Stomach smooth muscle (tissue), 2 donors: ENCODE measurements around the gene GNG8.

Source experiments
- H3K27ac ChIP-seq: one replicate; pipeline ENCODE4 v1.7.0; 2013; ENCODE audit warnings: mild to moderate bottlenecking, low read length, inconsistent platforms
- H3K27me3 ChIP-seq, 2 donors: one replicate each; pipeline ENCODE4 v1.7.0; 2013; ENCODE audit warnings: low read length in 2 of 2; ENCODE audit not compliant: insufficient read depth in 2 of 2, control insufficient read depth in 1 of 2
- H3K36me3 ChIP-seq, 2 donors: one replicate each; pipeline ENCODE4 v1.7.0; 2013; ENCODE audit warnings: low read length in 2 of 2; ENCODE audit not compliant: control insufficient read depth in 2 of 2, insufficient read depth in 2 of 2
- H3K4me1 ChIP-seq: one replicate; pipeline ENCODE4 v1.7.0; 2013; ENCODE audit warnings: low read length; ENCODE audit not compliant: control insufficient read depth, insufficient read depth
- H3K4me3 ChIP-seq, 2 donors: one replicate each; pipeline ENCODE4 v1.7.0; 2013; ENCODE audit warnings: low read length in 2 of 2
- H3K9ac ChIP-seq, 2 donors: one replicate each; pipeline ENCODE4 v1.7.0; 2013; ENCODE audit warnings: low read length in 2 of 2, mild to moderate bottlenecking in 1 of 2
- H3K9me3 ChIP-seq, 2 donors: one replicate each; pipeline ENCODE4 v1.7.0; 2013; ENCODE audit warnings: low read length in 2 of 2; ENCODE audit not compliant: control insufficient read depth in 2 of 2
- donor health status: healthy.
- donor health status: Pancreatic carcinoma.

Gene GNG8

GRCh38 chr19:46660551-46661019 is 24.6 kb upstream of the GNG8 start:
- peak overlapping the region; percentile 65 to 75 for H3K9ac ChIP-seq
- H3K27ac ChIP-seq: peak overlapping the region; percentile 88
- no peaks in the 10 kb centered on the region for H3K9me3 ChIP-seq
- peaks cover 33% of the 10 kb centered on the region for H3K4me1 ChIP-seq
- no peaks in the 10 kb centered on the region for H3K27me3 ChIP-seq
- peak overlapping the region; percentile 85 to 90 for H3K4me3 ChIP-seq
- no peaks in the 10 kb centered on the region for H3K36me3 ChIP-seq

- peak overlapping the region; percentile 85 to 90 for H3K4me3 ChIP-seq
- H3K9me3 ChIP-seq: no peaks in the 10 kb centered on the region
- H3K36me3 ChIP-seq: no peaks in the 10 kb centered on the region
- peak overlapping the region; percentile 65 to 75 for H3K9ac ChIP-seq
- no peaks in the 10 kb centered on the region for H3K27me3 ChIP-seq
- peaks cover 38% of the 10 kb centered on the region for H3K4me1 ChIP-seq
- peak overlapping the region; percentile 88 for H3K27ac ChIP-seq
Observed at GRCh38 chr19:46660008-46660517, 24.1 kb upstream of the GNG8 start.

DNA sequence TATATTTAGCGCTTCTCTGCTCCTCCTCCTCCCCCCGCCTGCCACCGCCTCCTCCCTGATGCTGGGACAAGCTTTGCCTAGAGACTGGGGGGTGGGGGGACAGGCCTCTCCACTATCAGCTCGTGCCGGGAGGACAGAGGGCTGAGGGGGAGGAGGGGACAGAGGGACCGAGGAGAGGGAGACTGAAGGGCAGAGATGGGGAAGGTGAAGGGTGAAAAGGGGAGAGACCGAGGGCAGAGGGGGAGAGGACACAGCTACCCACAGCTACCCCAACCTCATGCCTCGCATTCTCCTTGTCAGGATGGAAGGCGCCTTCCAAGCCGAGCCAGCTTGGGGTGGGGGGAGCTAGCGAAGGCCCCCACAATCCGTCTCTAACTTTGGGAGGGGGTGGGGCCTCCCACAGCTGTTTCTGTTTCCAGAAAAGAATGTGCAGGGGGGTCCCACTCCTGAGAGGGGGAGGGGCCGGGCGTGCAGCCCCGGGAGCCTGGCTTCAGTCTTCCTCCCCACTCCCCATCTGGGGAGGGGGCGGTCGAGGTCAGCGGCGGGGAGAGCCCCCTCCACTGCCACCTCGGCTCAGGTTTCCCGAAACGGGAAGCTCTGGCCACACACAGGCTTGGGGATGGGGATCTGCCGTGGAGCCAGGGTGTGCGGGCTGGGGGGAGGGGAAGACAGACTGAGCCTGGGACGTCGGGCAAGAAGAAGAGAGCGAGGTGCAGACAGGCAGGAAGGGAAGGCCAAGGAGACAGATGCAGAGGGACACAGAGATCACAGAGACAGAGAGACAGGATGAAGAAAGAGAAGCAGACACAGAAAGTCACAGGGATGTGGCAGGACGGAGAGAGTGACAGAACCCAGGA is 23.4 kb upstream of the GNG8 start:
- Histone ChIP-seq H3K27me3 (no peaks in the 10 kb centered on the region), H3K9ac (peak overlapping the region; percentile 65 to 75), H3K9me3 (no peaks in the 10 kb centered on the region), H3K4me3 (peak overlapping the region; percentile 85 to 90), H3K4me1 (peaks cover 45% of the 10 kb centered on the region), H3K36me3 (no peaks in the 10 kb centered on the region), H3K27ac (peak overlapping the region; percentile 88)

GRCh38 chr19:46656541-46656940 is 20.5 kb upstream of the GNG8 start:
- Histone ChIP-seq H3K4me1 (peaks cover 61% of the 10 kb centered on the region), H3K4me3 (no peak overlapping the region), H3K36me3 (peaks cover 2 to 3% of the 10 kb centered on the region in 2 donors), H3K9me3 (no peaks in the 10 kb centered on the region), H3K27me3 (no peaks in the 10 kb centered on the region), H3K9ac (no peak overlapping the region), H3K27ac (no peak overlapping the region)

DNA sequence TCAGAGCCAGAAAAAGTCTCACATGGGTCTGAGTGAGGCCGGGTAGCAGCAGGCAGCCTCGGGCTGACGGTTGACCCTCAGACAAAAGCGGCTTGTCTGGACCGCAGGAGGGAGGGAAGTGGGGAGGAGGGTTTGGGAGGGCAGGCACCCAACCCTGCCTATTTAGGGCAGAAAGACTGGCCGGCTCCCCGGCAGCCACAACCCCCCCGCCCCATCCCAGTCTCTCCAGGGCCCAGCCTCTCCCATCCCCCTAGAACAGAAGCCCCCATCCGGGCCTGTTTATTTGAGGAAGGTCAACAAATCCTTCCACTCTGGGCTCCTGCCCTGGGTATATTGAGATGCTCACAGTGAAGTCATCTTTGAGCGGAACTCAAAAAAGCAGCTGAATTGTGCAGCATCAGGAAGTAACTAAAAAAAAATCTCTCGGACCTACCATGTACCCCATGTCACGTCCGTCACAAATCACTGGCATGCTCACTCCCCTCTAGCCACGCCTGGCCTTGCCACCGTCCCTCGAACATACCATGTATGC is 18.7 kb upstream of the GNG8 start:
- Histone ChIP-seq H3K4me1 (peaks cover 49% of the 10 kb centered on the region), H3K27ac (peak overlapping the region; percentile 84), H3K36me3 (peaks cover 3 to 6% of the 10 kb centered on the region in 2 donors), H3K4me3 (peak overlapping the region; percentile 40 to 52), H3K9me3 (no peaks in the 10 kb centered on the region), H3K9ac (peak overlapping the region; percentile 51 to 52), H3K27me3 (no peaks in the 10 kb centered on the region)

DNA sequence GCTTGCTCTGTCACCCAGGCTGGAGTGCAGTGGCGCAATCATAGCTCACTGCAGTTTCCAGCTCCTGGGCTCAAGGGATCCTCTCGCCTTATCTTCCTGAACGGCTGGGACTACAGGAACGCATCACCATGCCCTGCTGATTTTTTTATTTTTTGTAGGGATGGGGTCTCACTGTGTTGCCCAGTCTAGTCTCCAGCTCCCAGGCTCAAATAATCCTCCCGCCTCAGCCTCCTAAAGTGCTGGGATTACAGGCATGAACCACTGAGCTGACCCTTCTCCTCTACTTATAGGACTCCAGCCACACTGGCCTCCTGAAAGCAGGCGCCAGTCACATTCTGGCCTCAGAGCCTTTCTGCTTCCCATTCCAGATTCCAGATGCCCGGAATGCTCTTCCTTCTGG is 14.4 kb upstream of the GNG8 start:
- no peak overlapping the region for H3K9ac ChIP-seq
- peaks cover 11 to 15% of the 10 kb centered on the region in 2 donors for H3K36me3 ChIP-seq
- H3K27me3 ChIP-seq: no peaks in the 10 kb centered on the region
- H3K27ac ChIP-seq: no peak overlapping the region
- H3K4me3 ChIP-seq: no peak overlapping the region
- H3K9me3 ChIP-seq: no peaks in the 10 kb centered on the region
- H3K4me1 ChIP-seq: peaks cover 33% of the 10 kb centered on the region

- Histone ChIP-seq H3K9ac (no peak overlapping the region), H3K27ac (no peak overlapping the region), H3K9me3 (no peaks in the 10 kb centered on the region), H3K4me1 (peaks cover 28% of the 10 kb centered on the region), H3K27me3 (no peaks in the 10 kb centered on the region), H3K4me3 (no peak overlapping the region), H3K36me3 (peaks cover 11 to 15% of the 10 kb centered on the region in 2 donors)
Observed at GRCh38 chr19:46648961-46649960, 13.3 kb upstream of the GNG8 start.

DNA sequence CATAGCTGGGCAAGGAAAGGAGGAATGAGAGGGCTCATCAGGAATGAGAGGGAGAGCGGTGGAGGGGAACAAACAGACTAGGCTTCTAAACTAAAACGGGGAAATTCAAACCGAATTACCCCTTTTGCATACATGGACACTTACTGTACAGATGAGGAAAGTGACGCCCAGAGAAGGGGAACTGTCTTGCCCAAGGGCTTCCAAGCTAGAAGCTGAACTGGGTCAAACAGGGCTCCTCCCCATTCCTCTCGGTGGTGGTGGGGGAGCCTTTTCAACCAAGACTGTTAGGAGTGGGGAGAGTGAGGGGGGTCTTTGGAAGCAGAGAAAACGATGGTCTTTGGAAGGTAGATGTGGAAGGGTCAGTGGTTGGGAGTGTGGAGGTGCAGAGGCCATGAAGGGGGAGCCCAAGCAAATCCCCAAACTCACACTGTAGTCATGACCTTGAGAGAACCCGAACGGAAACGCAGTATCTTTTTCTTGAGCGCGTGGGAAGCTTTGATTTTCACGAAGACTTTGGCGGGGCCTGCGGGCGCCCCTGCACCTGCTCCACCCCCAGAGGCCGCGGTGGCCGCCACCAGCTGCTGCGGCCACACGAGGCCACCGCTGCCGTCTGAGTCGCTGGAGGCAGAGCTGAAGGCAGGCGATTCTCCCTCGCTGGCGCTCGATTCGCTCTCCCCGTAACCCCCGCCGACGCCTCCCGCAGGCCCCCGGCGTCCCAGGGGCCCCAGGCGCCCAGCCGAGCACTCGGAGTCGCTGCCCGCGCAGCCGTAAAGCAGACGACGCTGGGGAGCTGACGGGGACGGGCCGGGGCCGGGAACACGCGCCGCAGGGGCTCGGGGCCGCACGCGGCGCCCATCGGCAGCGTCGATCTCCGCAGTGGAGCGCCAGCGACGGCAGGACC is 12.3 kb upstream of the GNG8 start:
- peaks cover 19% of the 10 kb centered on the region for H3K4me1 ChIP-seq
- H3K27ac ChIP-seq: no peak overlapping the region
- peaks cover 11 to 15% of the 10 kb centered on the region in 2 donors for H3K36me3 ChIP-seq
- H3K27me3 ChIP-seq: no peaks in the 10 kb centered on the region
- H3K9ac ChIP-seq: no peak overlapping the region
- H3K9me3 ChIP-seq: no peaks in the 10 kb centered on the region
- no peak overlapping the region for H3K4me3 ChIP-seq

GRCh38 chr19:46646402-46646801 is 10.4 kb upstream of the GNG8 start:
- Histone ChIP-seq H3K27ac (no peak overlapping the region), H3K4me3 (no peak overlapping the region), H3K9me3 (no peaks in the 10 kb centered on the region), H3K36me3 (peaks cover 10 to 12% of the 10 kb centered on the region in 2 donors), H3K27me3 (no peaks in the 10 kb centered on the region), H3K4me1 (peaks cover 9% of the 10 kb centered on the region), H3K9ac (no peak overlapping the region)
